ENCODE results near the gene GREB1L.
A peak's percentile ranks its signal among the peaks of the same experiment; 100 is the strongest.

The GREB1L gene

DNA sequence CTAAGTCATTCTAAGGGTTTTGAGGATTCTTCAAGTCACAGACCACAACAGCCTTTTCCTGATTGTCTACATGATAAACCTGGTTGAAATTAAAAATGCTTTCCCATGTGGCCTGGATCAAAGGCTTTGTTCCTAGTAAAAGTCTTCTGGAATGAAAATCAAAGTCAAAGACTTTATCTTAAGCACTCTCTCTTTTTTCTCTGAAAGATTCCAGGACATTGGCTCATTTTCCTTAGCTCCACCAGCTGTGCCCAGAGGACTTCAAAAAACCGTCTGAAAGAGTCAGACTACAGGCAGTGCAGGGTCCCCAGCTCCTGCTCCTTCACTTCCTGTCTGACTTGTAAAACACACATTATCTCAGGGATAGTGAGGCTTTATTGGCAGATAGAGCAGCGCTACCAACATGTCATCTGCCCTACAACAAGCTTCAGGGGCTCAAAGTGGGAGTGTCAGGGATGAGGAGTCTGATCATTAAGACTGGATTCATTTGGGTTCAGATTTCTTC is 210.3 kb downstream of the GREB1L start:
- DNase-seq = no peak

DNA sequence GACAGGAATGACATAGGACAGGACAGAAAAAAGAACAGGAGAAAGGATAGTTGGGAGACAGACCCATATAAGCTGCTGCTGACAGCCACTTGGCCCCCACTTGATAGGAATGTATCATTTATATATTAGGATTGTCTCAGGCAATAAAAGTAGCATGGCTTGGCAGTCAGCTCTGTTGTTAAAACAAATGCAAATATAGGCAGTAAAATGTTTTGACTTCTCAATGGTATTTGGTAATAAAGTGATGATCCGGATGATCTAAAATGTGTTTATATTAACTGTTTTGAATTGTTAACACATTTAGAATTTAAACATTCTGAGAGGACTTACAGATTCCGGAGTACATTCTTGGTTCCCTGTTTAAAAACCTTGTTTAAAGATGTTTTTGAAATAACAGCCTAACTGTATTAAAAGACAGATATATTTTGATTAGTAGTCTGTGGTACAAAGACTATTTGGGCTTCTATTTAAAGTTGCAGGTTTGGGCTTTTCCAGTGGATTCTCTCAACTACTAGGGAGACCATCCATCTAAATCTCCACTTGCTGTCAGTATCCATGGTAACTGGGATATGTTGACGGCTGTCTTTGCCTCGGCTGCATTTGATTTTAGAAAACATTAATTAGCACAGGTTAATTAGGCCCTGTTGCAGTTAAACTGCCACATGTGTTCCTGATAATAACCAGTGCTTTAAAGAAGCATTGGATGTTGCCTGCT is 210.9 kb downstream of the GREB1L start:
- no peak for DNase-seq

GRCh38 chr18:21453511-21453901 is 211.5 kb downstream of the GREB1L start:
- no peak for DNase-seq

DNA sequence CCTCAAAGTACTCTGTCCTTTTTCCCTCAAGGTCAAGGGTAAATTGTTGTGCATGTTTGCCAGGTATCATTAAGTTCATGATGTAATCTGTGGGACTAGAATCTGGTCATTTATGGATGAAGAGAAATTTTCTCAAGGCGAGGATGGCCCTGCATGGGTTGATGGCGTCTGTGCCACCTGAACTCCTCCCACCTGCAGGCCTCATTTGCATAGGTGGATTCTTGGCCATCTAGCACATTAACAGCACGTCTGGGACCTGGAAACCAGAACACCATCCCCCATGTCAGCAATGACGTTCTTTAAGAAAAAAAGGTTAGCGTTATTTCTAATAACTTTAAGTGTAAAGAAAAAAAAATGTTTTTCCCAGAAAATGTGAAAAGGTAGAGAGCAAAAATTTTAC is 212.7 kb downstream of the GREB1L start:
- DNase-seq = no peak

DNA sequence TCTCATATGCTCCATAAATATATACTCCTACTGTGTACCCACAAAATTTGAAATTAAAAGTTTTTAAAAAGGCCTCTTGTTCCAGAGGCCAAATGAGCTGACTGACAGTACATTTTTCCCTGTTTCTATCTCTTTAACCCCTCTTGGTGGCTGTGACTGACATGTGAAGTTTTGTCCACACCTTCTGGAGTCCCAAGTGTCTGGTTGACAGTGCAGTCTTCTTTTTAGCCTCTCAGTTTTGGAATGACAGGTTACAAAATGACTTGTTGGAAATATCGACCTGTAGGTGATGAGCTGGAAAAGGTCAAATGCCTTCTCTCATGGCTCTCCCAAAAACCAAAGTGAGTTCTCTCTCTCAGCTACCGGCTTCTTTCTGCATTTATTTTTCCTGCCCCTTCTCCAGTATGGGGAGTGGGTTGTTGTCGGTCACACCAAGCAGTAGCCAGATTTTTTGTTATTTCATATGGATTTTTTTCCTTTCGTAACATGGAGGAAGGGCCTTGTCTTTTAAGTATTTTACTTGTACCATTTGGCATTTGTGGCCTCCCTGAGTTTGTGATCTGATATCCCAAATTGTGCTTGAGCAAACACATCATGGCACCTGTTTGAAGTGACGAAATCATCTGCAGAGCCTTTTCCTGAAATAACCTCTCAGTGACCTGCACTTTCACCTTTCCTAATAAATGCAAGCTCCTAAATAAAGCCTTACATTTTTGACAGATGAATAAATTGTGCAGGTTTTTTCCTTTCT is 214.6 kb downstream of the GREB1L start:
- DNase-seq = peak; percentile 19

DNA sequence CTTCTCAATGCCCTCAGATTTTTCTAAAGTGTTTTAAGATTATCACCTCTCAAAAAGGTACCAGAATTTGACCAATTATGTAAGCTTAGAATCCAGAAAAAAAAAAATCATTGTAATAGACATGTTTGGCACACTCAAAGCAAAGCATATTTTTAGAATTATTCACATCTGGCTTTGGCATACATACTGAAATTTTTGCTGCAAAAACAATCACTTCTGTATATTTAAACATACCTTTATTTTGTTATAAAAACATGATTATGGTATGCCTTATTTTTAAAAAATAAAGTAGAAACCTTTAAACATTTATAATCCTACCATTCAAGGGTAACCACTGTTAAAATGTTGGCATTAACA is 215.1 kb downstream of the GREB1L start:
- DNase-seq = no peak

GRCh38 chr18:21458310-21458709 is 216.3 kb downstream of the GREB1L start:
- no peak for DNase-seq

DNA sequence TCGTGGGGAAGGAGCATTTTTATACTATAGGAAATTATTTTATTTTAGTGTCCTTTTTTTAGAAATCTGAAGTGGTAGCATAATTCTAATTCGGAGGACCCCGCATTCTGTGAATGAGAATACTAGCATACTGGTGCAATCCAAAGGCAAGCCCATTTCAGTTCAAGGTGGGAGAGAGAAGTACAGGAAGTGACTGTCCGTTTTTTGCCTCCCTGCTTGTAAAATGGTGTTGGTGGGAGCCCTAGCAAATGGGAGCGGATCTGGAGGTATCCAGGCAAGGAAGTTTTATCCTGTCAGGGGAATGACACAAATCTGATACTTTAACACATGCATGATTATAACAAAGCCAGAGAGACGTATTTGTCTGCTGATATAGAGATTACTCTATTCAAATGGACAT is 216.8 kb downstream of the GREB1L start:
- DNase-seq = no peak

GRCh38 chr18:21459706-21460286 is 217.8 kb downstream of the GREB1L start:
- no peak for DNase-seq

GRCh38 chr18:21461460-21461859 is 219.4 kb downstream of the GREB1L start:
- DNase-seq = no peak

- no peak for DNase-seq
Observed at GRCh38 chr18:21463718-21464117, 221.7 kb downstream of the GREB1L start.

DNA sequence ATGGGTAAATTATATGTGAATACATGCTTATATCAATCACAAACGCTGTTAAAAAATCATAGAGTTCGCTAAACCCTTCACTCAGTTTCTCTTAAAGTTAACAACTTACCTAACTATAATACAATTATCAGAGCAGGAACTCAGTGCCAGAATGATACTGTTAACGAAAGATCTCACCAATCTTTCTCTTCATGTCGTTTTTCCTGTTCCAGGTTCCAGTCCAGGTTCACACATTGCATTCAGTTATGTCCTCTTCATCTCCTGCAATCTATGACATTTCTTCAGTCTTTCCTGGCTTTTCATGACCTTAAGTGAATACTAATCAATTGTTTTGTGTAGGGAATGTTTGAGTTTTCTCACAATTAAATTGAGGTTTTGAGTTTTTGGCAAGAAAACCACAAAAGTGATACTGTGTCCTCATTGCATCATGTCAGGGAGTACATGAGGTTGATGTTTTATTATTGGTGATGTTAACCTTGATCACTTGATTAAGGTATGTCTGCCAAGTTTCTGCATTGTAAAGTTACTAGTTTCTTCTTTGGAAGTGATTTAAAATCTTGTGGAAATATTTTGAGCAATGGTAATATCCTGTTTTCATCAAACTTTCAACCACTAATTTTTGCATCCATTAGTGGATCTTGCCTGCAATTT is 226.6 kb downstream of the GREB1L start:
- DNase-seq = no peak

DNA sequence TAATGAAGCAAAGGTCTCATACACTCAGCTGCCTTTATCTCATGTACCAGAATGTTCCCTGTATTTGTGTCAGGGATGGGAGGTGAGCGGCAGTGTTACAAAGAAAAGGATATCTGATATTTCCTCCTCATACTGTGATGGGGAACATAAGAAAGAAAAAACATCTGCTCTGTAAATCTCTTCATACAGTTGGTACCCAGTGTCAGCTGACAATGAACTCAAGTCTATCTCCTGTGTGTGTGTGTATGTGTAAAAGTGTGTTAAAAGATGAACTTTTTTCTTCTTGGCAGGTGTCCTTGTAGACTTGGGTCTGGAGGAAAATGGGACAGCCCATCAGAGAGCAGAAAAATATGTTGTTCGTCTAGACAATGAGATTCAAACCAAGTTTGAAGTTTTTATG is 230.7 kb downstream of the GREB1L start:
- DNase-seq = no peak

DNA sequence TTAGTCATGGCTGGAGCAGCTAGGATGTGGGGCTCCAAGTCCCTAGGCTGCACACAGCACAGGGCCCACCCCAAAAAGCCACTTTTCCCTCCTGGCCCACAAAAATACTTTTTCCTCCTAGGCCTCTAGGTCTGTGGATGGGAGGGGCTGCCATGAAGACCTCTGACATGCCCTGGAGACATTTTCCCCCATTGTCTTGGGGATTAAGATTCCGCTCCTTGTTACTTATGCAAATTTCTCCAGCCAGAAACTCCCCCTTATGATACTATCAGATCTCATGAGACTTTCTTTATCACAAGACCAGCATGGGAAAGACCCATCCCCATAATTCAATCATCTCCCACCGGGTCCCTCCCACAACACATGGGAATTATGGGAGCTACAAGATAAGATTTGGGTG is 232.6 kb downstream of the GREB1L start:
- DNase-seq = no peak

DNA sequence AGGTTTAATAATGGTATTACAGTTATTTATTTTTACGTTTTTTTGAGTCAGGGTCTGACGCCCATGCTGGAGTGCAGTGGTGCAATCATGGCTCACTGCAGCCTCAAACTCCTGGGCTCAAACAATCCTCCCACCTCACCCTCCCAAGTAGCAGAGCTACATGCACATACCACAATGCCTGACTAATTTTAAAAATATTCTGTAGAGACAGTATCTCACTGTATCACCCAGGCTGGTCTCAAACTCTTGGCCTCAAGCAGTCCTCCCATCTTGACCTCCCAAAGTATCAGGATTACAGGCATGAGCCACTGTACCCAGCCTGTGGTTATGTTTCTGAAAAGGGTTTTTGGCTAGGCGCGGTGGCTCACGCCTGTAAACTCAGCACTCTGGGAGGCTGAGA is 237.7 kb downstream of the GREB1L start:
- no peak for DNase-seq

DNA sequence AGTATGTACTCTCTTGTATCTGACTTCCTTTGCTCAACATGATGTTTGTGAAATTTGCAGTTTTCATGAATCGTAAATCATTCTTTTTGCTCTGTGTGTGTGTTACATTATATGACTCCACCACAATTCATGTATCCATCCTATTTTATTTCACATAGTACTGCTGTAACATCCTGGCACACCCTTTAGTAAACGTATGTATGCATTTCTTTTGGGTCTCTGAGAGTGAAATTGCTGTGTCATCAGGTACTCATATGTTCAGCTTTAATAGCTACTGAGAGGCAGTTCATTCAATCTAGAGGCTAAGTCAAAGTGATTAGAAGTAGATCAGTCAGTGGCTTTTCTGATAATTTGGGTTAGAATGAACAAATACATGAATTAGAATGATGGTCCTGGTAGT is 239.7 kb downstream of the GREB1L start:
- DNase-seq = no peak

DNA sequence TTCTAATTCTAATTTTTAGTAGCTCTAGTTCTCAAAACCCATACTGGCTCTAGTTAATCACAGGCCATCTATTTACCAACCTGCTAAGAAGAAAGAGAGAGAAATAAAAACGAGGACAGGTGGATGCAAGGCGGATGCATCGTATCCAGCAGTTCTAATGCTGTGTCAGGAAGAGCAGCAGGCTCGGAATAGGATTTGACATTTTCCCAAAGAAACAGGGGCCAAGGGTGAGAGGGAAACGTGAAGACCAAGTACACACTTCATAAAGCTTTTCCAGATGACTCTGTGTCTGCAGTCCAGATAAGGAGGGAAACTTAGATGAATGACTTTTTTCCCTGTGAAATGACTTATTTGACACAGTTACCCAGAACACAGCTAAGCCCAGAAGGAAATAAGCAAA is 241.0 kb downstream of the GREB1L start:
- DNase-seq = no peak

DNA sequence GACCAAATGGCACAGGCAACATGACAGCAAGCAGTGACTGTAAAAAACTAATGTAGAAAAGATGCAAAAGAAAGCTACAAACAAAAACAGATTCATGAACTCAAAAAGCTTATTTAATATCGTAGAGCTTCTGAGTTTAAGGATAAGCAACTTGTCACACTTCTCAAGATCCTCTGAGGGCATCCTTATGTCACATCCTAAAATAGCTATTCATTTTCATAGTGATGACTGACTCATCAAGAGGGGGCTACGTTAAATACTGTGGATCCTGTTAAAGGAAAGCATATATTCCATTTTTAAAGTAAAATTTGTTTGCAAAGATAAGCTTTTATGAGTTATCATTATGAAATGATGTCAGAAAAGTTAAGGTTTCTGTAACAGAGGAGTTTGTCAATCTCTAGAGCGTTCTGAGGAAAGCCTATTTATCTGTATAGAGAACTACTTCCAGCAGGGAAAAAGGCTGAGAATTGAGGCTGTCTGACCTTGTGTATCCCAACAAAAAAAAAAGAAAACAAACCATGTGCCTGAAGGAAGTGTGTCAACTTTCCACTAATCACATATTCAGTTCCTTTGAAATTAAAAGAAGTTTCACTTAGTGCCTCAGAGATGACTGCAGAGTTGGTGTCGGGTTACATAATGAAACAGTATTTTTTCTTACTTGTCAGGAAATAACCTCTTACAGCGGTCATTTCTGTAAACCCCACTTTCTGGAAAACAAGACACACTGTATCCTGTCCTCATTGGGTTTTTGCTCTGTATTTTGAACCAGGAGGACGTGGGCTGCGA is 243.0 kb downstream of the GREB1L start:
- DNase-seq = no peak

DNA sequence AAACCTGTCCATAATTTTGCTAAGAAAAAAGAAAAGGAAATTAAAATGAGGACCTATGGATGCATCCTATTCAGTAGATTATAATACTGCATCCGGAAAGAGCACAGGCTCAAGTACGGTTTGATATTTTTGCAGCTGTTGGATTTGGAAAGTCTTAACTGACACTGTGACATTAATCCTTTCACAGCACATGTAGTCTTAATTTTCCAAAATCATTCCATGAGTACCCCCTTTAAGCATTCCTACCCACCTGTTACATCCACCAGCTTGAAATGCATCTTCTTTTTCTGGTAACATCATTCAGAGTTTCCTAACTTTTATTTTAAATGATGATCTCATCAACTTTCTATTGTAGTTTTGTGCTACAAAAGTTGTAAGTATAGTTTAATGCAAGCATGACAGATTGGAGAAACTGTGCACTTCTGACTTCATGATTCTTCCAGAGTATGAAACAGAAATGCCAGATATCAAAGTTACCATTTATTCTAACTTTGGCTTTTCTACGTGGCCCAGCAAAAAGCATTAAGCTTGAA is 244.9 kb downstream of the GREB1L start:
- DNase-seq = no peak

DNA sequence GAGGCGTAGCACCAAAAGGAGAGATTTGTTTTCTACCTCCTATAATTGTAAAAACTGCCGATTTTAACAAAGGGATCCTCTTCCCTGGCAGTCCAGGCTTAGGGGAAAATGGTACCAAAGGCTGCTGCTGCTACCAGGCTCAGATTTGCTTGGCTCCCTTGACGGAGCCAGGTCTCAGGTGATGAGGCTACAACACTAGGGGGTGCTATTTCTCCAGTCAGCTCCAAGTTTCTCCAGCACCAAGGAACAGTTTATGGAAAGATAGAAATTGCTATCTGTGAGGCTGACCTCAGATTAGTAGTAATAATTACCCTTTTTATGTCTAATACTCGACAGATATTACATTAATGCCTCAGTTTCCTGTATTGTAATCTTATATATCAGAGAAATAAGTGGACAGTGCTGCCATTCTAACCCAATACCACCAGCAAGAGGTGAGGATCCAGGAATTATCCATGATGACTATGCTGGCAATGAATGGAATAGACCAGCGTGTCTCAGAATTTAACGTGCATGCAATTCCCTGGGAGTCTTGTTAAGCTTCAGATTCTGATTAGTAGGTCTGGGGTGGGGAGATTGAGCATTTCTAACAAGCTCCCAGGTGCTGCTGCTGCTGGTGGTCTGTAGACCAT is 247.2 kb downstream of the GREB1L start:
- DNase-seq = peak; percentile 51

GRCh38 chr18:21489919-21490495 is 248.0 kb downstream of the GREB1L start:
- DNase-seq = no peak

GRCh38 chr18:21490748-21491147 is 248.7 kb downstream of the GREB1L start:
- DNase-seq = no peak
